IPS-18c (cell line): ENCODE measurements around the gene EML2.

Experiments
- H3K4me3 ChIP-seq: 2 replicates; pipeline ENCODE4 v1.7.0; 2013; ENCODE audit warnings: low read depth, mild to moderate bottlenecking, low read length, moderate library complexity; ENCODE audit not compliant: insufficient read depth
- H3K9me3 ChIP-seq: one replicate; pipeline ENCODE4 v1.6.1; 2013; ENCODE audit warnings: mild to moderate bottlenecking, low read length, moderate library complexity; ENCODE audit not compliant: control insufficient read depth, insufficient read depth

Gene EML2

DNA sequence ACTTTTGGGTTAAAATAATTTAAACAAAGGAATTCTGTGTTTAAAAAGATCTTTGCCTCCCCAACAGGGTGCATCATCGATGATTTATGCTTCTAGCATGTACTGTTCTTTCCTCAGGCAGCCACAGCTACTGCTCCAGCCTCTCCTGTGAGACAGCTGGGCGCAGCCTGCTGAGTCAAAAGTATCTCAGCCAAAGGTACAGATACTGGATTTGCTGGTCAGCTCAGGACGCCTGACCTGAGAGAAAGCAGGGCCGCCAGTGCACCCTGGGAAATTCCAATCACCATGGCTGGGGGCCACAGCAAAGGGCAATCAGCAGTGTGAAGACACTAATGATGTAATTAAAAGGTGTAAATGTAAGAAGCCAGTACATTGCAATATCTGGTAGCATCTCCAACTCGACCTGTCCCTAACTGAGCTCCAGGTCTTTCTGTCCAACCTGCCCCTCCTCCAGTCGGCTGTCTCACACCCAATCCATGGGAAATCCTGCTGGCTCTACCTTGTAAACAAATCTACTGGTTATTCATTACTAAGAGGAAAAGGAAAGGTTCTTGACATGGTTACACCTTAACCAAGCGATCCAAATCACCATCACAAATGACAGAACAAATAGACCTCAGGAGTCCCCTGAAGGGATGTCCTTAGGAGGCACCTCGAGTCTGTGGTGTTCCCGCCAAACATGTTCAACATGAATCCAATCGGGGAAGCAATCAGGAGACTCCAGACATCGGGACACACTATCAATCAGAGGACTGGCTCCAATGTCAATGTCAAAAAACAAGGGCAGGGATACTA lies 61.9 kb downstream of the EML2 start:
- Histone ChIP-seq H3K9me3 (no peaks in the 10 kb centered on the region), H3K4me3 (no peak overlapping the region)

DNA sequence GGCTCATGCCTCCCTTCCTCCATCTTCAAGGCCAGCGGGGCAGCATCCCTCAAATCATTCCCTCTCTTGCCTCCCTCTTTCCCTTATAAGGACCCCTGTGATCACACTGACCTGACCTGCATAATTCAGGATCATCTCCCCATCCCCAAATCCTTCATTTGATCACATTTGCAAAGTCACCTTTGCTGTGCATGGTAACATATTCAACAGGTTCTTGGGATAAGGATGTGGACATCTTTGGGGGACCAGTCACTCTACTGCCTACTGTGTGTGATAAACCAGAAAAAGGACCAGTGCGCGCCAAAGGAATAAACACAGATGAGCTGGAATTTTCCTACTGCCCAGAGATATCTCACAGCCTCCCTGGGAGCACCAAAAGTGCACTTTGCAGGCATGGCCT lies 62.5 kb downstream of the EML2 start:
- Histone ChIP-seq H3K4me3 (no peak overlapping the region), H3K9me3 (no peaks in the 10 kb centered on the region)

DNA sequence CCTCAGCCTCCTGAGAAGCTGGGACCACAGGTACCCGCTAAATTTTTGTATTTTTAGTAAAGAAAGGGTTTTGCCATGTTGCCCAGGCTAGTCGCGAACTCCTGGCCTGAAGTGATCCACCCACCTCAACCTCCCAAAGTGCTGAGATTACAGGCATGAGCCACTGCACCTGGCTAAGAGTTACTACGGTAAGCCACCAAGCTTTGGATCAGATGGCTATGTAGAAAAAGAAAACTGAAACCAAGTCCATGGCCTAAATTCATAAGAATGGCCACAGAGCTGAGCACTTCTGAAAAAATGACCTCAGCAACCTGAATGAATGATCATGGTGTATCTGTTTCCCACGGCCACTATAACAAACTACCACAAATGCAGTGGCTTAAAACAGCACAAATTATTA lies 64.0 kb downstream of the EML2 start:
- H3K4me3 ChIP-seq, result no peak overlapping the region

DNA sequence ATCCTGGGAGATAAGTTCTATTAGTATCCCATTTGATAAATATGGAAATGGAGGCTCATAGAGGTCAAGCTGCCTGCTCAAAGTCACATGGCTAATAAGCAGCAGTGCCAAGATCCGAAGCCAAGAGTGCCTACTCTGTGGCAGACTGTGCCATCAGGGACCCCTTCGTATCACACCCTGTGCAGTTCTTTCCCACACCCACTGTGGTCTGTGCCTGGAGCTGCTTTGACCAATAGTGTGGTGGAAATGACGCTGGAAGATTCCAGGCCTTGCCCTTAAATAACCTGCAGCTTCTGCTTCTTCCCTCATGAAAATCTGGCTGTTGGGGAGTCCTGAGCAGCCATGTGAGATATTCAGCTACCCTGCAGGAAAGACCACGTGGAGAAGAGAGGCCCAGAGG lies 64.7 kb downstream of the EML2 start:
- no peaks in the 10 kb centered on the region for H3K9me3 ChIP-seq
- H3K4me3 ChIP-seq, result no peak overlapping the region

More for the DNA sequence above, 64.0 kb downstream of the EML2 start:
- H3K9me3 ChIP-seq, result no peaks in the 10 kb centered on the region

DNA sequence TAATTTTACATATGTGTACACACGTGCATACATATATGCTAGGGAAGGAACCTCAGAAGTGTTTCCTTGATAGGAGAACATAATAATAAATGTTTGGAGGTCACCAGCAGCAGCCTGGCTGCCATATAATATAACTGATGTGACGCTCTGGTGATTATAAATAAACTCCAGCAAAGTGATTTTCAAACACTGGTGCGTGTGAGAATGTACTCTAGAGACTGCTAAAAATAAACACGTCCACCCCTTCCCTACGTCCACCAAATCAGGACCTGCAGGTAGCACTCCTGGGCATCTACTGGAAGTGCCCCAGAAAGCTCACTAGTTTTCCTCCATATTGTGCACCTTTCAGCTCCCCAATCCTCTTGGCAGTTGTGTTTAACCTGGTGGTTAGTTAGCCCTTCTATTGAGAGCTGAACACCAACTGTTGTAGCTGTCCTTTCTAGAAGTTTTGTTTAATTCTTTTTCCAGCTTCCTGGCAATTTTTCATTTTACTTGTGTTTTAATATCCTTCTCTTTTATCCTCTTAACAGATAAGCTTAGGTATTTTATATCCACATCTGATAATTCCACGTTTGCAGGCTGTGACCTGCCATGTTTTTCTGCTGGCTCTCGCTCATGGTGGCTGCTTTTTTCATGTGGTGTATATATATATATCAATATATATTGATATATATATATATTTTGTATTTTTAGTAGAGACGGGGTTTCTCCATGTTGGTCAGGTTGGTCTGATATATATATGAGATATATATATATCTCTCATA lies 67.6 kb downstream of the EML2 start:
- Histone ChIP-seq H3K4me3 (no peak overlapping the region), H3K9me3 (no peaks in the 10 kb centered on the region)

DNA sequence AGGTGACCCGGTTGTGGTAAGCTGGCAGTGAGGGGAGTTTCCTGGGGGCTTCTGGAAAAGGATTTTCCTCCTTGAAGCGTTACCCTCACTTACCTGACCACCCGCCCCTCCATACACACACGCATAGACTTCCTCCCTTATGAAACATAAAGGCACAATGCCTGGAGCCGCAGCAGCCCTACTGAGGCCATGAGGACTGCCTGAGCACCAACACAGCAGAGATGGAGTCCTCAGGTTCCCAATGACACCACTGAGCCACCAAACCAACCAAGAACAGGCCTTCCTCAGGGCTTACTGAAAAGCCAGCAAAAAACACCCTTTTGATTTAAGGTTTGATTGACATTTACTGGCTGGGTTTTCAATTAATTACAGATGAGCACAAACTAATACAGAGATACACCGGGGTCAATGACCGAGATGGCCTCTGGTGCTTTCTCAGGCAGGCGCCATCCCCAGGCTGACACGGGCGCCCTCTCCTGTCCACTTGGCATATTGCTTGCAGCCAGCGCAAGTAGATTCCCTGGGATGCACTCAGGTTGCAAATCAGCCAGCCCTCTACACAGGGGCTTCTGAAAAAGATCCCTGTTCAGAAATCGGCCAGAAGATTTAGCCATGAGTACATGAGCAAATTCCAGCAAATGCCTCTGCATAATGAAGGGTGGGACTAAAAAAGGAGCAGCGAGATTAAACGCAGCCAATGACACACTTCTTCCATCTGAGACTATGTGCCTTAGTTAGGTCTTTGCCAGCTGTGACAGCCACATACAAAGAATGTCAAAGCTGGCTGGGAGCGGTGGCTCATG lies 69.4 kb downstream of the EML2 start:
- no peaks in the 10 kb centered on the region for H3K9me3 ChIP-seq

DNA sequence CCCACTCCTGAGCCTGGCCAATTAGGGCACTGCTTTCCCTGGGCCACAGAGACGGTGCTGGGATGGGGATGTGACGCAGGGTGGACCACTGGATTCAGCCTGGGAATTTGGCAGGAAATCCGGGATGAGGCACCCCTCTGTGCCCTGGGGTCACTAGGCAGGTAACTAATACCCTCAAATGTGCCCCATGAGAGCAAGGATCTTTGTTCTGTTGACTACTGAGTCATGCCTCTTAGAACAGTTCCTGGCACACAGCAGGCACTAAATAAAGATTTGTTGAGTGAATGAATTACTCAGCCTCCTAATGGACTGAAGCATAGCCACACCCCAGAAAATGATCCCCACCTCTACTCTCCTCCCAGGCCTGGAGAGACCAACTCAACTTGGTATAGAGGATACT lies 70.5 kb downstream of the EML2 start:
- H3K4me3 ChIP-seq, result no peak overlapping the region
- H3K9me3 ChIP-seq, result no peaks in the 10 kb centered on the region

More for the DNA sequence above, 69.4 kb downstream of the EML2 start:
- H3K4me3 ChIP-seq, result no peak overlapping the region

DNA sequence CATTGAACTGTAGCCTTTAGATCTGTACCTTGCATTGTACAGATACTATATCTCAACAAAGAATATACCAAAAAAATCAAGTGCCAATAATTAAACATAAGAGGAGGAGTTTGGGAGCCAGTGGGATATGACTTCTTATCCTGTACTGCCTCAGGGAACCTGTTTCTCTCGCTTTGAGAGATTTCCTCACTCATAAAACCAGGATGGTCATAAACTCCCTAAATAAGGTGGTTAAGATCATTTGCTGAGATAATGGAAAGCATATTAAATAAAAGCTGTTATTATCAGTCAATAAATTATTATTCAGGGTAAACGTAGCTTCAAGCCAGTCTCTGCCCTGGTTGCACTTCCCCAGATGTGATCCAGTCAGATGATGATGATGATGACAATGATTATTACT lies 71.6 kb downstream of the EML2 start:
- no peaks in the 10 kb centered on the region for H3K9me3 ChIP-seq
- H3K4me3 ChIP-seq, result no peak overlapping the region

DNA sequence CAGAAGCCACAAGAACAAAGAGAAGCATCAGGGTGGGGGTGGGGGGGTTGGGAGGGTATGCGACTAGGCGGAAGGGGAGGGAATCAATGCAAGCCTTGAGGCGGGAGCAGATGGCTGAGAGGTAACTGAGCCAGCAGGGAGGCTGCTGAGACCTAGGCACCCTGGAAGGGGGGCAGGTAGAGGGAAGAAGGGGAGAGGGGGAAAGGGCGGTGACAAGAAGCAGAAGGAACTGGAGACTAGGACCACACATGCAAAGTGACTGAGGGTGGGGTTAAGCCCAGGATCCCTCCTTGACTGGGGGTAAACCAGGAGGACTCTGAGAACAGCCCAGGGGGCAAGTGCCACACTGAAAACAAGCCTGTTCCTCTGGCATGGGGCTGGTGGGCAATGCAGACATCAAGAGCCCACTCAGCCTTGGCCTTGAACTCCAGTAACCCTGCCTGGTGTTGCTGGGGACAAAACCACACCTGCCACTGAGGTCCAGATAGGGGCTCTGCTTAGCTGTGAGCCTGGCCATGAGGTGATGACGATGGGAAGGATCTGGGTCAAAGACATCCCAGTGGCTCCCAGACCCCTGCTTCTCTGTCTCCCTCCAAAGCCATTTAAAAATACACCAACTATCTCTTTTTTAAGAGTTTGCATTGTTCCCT lies 74.9 kb downstream of the EML2 start:
- no peak overlapping the region for H3K4me3 ChIP-seq
- H3K9me3 ChIP-seq, result no peaks in the 10 kb centered on the region

DNA sequence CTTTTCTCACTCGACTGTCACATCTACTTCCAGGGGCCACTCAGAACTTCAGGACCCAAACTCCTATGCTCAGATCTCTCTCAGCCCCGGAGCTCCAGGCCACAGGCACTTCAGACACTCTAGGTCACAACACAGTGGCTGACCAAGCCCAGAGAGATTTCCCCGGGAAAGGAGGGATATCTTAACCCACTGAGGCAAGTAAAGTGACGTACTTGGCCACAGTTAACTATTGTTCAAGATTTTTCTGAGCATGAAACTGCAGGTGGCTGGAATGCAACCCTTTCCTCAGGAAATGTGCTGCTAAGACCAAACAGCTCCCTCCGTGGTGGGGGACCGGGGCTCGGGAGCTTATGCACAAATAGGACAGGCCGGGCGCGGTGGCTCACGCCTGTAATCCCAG lies 78.5 kb downstream of the EML2 start:
- no peak overlapping the region for H3K4me3 ChIP-seq
- H3K9me3 ChIP-seq, result no peaks in the 10 kb centered on the region

DNA sequence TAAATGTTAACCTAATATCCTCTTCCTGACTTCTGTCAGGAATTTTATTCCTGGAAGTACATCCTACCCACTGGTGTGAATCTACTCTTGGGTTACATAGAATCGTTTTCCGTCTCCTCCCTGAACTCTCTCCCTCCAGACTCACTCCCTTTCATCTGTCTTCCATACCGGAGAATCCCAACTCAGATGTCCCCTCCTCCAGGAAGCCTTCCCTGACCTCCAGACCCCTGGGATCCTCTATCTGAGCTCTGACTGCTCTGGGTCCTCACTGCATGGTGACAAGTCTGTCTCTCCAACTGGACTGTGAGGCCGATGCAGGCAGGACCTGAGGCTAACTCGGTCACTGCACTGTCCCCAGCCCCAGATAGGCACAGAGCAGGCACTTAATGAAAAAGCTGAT lies 79.2 kb downstream of the EML2 start:
- Histone ChIP-seq H3K4me3 (no peak overlapping the region), H3K9me3 (no peaks in the 10 kb centered on the region)
